HUES48 (cell line): Measurements from ENCODE around the gene STMN3.

Experiments
- H3K27ac ChIP-seq: one replicate; pipeline ENCODE4 v1.7.0; 2013; ENCODE audit warnings: low read depth, low read length, inconsistent platforms
- H3K27me3 ChIP-seq: 2 replicates; pipeline ENCODE4 v1.6.1; 2013; ENCODE audit warnings: mild to moderate bottlenecking, low read length; ENCODE audit not compliant: control insufficient read depth, insufficient read depth
- H3K36me3 ChIP-seq: 2 replicates; pipeline ENCODE4 v1.6.1; 2013; ENCODE audit warnings: low read length; ENCODE audit not compliant: control insufficient read depth, insufficient read depth
- H3K4me1 ChIP-seq: 2 replicates; pipeline ENCODE4 v1.6.1; 2013; ENCODE audit warnings: mild to moderate bottlenecking, low read length; ENCODE audit not compliant: control insufficient read depth, insufficient read depth
- H3K4me3 ChIP-seq: 2 replicates; pipeline ENCODE4 v1.5.1; 2013; ENCODE audit warnings: mild to moderate bottlenecking, low read depth, low read length
- H3K9ac ChIP-seq: 2 replicates; pipeline ENCODE4 v1.6.1; 2013; ENCODE audit warnings: mild to moderate bottlenecking, low read depth, low read length, moderate library complexity
- H3K9me3 ChIP-seq: 2 replicates; pipeline ENCODE4 v1.6.1; 2013; ENCODE audit warnings: low read length; ENCODE audit not compliant: control insufficient read depth, insufficient read depth

STMN3 gene

GRCh38 chr20:63598479-63599395, 54.5 kb downstream of the STMN3 start:
- Histone ChIP-seq H3K9me3 (no peaks in the 10 kb centered on the region), H3K36me3 (peaks cover 41% of the 10 kb centered on the region), H3K9ac (no peak overlapping the region), H3K27me3 (no peaks in the 10 kb centered on the region), H3K27ac (no peak overlapping the region), H3K4me3 (no peak overlapping the region), H3K4me1 (no peaks in the 10 kb centered on the region)

- Histone ChIP-seq H3K36me3 (peaks cover 37% of the 10 kb centered on the region), H3K27ac (no peak overlapping the region), H3K4me3 (no peak overlapping the region), H3K27me3 (no peaks in the 10 kb centered on the region), H3K4me1 (no peaks in the 10 kb centered on the region), H3K9ac (no peak overlapping the region), H3K9me3 (no peaks in the 10 kb centered on the region)
These were observed 55.4 kb downstream of the STMN3 start for GRCh38 chr20:63597651-63598478.

GRCh38 chr20:63596423-63596822, 56.8 kb downstream of the STMN3 start:
- Histone ChIP-seq H3K4me3 (no peak overlapping the region), H3K9me3 (no peaks in the 10 kb centered on the region), H3K9ac (no peak overlapping the region), H3K27me3 (no peaks in the 10 kb centered on the region), H3K36me3 (peaks cover 37% of the 10 kb centered on the region), H3K27ac (no peak overlapping the region), H3K4me1 (no peaks in the 10 kb centered on the region)

- no peak overlapping the region for H3K4me3 ChIP-seq
- no peaks in the 10 kb centered on the region for H3K9me3 ChIP-seq
- peaks cover 35% of the 10 kb centered on the region for H3K36me3 ChIP-seq
- H3K9ac ChIP-seq, result no peak overlapping the region
- no peaks in the 10 kb centered on the region for H3K27me3 ChIP-seq
- H3K4me1 ChIP-seq, result no peaks in the 10 kb centered on the region
- H3K27ac ChIP-seq, result no peak overlapping the region
These were observed 57.7 kb downstream of the STMN3 start for GRCh38 chr20:63595416-63596127.

- Histone ChIP-seq H3K9me3 (no peaks in the 10 kb centered on the region), H3K4me1 (no peaks in the 10 kb centered on the region), H3K4me3 (no peak overlapping the region), H3K36me3 (peaks cover 49% of the 10 kb centered on the region), H3K27ac (no peak overlapping the region), H3K9ac (no peak overlapping the region), H3K27me3 (no peaks in the 10 kb centered on the region)
These were observed 59.1 kb downstream of the STMN3 start for GRCh38 chr20:63594043-63594561.

- Histone ChIP-seq H3K36me3 (peaks cover 45% of the 10 kb centered on the region), H3K27ac (no peak overlapping the region), H3K9ac (no peak overlapping the region), H3K4me1 (no peaks in the 10 kb centered on the region), H3K27me3 (no peaks in the 10 kb centered on the region), H3K9me3 (no peaks in the 10 kb centered on the region), H3K4me3 (no peak overlapping the region)
These were observed 60.6 kb downstream of the STMN3 start for GRCh38 chr20:63592661-63593060.

- Histone ChIP-seq H3K4me1 (no peaks in the 10 kb centered on the region), H3K27ac (no peak overlapping the region), H3K9me3 (no peaks in the 10 kb centered on the region), H3K36me3 (peaks cover 39% of the 10 kb centered on the region), H3K4me3 (no peak overlapping the region), H3K27me3 (no peaks in the 10 kb centered on the region), H3K9ac (no peak overlapping the region)
These were observed 61.4 kb downstream of the STMN3 start for GRCh38 chr20:63591786-63592355.

GRCh38 chr20:63591147-63591533, 62.1 kb downstream of the STMN3 start:
- Histone ChIP-seq H3K9me3 (no peaks in the 10 kb centered on the region), H3K9ac (no peak overlapping the region), H3K27me3 (no peaks in the 10 kb centered on the region), H3K4me1 (no peaks in the 10 kb centered on the region), H3K27ac (no peak overlapping the region), H3K4me3 (no peak overlapping the region), H3K36me3 (peaks cover 39% of the 10 kb centered on the region)

GRCh38 chr20:63590218-63591146, 62.7 kb downstream of the STMN3 start:
- Histone ChIP-seq H3K9ac (no peak overlapping the region), H3K9me3 (no peaks in the 10 kb centered on the region), H3K27me3 (no peaks in the 10 kb centered on the region), H3K4me3 (no peak overlapping the region), H3K4me1 (no peaks in the 10 kb centered on the region), H3K27ac (no peak overlapping the region), H3K36me3 (peaks cover 39% of the 10 kb centered on the region)
